CD4-positive, alpha-beta T cell treated with Interleukin-4 for 4 hours (primary cell): ENCODE data around the gene ABHD12.

Source experiments
- DNase-seq: peaks from one replicate; pipeline ENCODE4 v3.0.0-alpha.2; 2020

Gene ABHD12

DNA sequence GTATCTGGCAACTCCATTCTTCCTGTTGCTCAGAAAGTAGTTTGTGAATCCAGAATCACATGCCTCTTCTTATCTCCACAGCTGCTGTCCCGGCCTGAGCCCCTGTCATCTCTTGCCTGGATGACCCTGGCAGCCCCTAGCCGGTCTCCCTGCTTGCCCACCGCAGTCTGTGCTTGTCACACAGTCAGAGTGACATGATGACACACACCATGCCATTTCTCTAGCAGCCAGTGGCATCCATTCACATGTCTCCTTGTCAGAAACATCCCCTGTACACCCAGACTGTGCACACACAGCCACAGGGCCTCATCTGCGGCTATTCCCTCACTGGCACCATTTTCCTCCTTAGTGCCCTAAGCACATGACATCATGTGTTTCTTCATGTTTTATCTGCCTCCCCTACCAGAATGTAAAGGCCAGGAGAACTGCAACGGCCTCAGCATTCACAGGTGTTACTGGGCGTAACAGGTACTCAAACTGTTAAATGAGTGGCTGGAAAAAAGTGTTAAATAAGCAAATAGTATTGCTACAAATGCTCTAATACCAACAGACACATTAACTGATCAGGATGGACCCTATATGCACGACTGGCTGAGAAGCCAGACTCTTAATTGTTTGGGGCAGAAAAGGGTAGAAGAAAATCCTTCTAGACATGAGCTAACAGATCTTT, 9.6 kb downstream of the ABHD12 start:
- DNase-seq: no peak

DNA sequence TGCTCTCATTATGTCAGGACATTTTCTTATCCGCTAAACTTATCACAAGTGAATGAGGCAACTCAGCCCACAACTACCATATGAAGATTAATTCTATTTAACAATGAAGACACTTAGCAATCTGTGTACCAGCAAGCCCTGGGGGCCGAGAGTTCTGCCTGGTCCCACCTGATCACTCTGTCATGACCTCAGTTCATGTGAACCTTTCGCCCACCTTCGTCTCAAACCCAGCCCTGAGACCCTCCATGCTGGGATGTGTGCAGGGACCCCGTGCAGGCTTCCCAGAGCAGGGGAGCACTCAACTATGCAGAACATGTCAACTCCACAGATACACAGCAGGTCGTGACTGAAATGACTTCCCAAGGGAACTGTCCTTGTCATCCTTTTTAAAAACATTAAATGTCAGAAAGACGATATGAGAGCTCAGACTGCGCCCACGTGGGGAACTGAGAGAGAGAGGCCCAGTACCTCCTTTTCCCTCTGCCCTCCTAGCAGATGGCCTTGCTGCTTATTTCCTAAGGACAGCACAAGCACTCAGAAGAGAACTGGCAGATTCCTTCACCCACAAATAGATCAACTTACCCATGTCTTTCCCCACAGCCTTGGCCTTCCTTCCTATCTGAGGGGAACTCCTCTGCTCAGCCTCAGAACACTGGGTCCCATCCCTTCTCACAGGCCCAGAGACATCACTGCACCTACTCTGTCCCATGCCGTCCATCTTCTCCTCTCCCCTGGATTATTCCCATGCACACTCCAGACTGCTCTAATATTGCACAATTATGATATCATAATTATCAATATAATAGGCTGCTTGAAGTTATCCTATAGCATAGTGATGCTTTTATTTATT, 11.5 kb downstream of the ABHD12 start:
- no peak for DNase-seq

DNA sequence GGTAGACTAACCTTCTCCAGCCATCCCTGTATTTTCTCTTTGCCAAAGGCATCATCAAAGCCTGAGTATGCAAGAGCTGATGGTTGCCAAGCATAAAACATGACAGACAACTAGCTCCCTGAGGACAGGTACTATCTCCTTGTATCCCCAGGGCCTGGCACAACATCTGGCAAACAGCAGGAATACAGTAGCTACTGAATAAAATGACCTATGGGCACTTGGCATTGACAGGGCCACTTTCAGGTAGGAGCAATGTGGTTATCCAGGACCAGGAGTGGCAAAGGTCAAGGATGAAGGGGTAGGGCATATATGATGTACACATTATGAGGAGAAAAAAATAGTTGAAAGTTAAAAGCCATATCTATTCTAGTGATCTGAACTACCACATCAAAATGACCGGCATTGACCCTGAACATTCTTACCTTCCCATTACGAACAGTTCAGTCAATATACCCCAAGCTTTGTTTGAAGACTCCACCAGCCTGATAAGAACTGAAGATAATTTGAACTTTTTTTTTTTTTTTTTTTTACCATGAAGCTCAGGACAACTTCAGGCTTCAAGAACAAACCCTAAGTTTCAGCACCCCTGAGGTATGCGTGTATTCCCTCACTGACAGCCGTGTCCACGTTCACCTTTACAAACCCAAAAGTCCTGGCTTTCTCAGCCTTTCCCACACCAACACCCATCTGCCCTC, 12.3 kb downstream of the ABHD12 start:
- DNase-seq: no peak

DNA sequence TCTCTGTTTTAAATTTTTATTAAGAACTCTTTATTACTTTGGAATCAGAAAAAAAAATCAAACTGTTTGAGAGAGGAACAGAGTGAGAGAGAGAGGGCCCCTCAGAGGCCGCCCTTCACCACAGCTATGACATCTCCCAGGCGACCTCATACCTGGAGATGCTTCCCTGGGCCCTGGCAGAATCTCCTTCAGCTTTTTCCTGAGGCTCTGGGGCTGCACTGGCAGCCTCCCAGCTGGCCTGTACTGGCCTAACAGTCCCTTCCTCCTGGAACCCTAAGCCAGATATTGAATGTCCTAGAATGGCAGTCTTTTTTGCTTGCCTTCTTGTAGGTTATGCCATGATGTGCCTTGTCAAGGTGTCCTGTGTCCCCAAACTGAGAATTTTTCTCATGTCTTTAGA, 13.7 kb downstream of the ABHD12 start:
- no peak for DNase-seq

DNA sequence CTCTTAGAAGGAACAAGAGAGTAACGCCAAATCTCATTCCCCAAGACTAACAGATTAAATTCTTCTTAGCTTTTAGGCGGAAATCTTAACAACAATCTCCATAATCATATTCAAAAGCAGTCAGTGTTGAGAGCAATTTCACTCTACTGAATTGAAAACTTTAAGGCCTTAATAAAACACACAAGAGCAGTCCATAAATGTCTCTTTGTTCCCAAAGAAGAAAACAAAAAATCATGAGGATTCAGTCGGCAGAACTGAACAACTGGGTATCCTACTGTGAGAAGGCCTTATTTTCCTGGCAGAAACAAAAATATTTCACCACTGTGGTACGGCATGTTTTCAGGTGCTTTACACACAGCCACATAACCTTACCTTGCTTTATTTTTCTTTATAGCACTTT, 14.4 kb downstream of the ABHD12 start:
- no peak for DNase-seq

DNA sequence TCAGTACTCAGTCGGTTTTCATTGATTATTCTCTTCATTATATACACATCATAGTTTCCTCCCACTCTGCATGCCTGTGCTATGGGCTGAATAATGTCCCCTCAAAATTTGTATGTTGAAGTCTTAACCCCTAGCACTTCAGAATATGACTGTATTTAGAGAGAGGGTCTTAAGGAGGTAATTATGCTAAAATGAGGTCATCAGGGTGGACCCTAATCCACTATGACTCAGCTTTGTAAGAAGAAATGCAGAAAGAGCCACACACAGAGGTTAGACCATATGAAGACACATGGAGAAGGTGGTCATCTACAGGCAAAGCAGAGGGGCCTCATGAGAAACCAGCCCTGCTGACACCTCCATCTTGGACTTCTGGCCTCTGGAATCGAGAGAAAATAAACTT, 15.8 kb downstream of the ABHD12 start:
- DNase-seq: no peak

DNA sequence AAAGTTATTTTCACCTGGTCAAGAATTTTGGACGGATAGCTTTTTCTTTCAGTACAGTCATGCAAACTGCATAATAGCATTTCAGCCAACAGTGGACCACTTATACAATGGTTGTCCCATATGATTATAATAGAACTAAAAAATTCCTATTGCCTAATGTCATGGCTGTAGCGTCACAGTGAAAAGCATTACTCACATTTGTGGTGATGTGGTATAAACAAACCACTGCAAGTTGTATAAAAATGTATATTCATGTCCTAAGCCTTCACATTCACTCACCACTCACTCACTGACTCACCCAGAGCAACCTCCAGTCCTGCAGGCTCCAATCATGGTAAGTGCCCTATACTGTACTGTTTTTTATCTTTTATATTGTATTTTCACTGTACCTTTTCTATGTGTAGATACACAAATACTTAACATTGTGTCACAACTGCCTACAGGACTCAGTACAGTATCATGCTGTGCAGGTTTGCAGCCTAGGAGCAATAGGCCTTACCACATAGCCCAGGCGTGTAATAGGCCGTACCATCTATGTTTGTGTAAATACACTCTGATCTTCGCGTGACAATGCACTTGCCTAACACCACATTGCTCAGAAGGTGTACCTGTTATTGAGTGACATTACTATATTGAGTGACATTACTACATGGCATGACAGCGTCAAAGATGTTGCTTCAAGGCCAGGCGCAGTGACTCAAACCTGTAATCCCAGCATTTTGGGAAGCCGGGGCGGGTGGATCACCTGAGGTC, 17.9 kb downstream of the ABHD12 start:
- no peak for DNase-seq

DNA sequence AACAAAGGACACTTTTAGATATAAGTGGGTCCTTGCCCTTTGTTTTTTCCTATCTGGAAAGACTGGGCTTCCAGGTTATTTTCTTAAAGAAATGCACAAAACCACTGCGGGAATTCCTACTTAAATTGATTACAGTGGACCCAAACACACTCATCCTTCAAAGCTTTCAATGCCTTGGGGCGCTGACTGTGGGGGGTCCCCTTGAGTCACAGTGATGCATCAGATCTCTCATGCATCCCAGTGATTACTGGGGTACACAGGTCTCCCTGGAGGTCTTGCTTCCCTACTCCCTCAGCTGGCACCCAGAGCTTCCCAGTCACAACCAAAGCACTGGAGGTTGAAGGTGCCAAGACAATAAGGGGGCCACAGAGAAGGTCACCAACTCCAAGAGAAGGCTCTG, 20.7 kb downstream of the ABHD12 start:
- DNase-seq: no peak

DNA sequence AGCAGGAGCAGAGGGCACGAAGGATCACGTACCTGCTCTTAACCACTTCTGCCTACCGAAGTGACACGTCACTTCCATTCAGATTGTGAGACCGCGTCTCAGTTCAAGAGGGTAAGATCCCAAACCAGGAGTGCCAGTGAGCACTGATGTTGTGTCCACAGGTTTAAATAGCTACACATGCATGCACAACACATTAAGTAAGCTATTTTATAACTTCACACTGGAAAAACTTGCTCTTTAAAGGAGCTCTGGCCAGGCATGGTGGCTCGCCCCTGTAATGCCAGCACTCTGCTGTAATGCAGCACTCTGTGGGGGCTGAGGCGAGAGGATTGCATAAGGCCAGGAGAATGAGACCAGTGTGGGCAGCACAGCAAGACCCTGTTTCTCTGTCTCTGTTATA, 21.1 kb downstream of the ABHD12 start:
- DNase-seq: no peak

DNA sequence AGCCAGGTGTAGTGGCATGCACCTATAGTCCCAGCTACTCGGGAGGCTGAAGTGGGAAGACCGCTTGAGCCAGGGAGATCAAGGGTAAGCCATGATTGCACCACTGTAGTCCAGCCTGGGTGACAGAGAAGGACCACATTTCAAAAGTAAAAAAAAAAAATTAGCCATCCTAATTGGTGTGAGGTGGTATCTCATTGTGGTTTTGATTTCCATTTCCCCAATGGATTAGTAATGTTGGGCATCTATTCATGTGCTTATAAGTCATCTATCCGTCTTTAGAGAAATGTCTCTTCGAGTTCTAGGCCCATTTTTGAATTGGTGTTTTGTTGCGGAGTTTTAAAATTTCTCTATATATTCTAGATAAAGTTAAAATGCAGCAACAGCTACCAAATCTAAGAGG, 21.7 kb downstream of the ABHD12 start:
- no peak for DNase-seq

DNA sequence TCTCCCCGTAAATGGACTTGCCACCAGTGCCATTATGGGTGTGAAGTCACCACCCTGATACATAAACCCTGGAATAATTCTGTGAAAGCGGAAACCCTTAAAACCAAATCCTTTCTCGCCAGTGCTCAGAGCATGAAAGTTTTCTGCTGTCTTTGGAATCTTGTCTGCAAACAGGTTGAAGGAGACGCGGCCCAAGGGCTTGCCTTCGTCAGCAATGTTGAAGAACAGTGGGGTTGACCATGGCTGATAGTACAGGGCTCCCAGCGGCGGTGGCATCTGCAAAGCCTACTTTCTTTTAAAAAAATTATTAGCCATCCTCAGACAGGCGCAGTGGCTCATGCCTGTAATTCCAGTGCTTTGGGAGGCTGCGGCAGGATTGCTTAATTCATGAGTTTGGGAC, 22.1 kb downstream of the ABHD12 start:
- no peak for DNase-seq

DNA sequence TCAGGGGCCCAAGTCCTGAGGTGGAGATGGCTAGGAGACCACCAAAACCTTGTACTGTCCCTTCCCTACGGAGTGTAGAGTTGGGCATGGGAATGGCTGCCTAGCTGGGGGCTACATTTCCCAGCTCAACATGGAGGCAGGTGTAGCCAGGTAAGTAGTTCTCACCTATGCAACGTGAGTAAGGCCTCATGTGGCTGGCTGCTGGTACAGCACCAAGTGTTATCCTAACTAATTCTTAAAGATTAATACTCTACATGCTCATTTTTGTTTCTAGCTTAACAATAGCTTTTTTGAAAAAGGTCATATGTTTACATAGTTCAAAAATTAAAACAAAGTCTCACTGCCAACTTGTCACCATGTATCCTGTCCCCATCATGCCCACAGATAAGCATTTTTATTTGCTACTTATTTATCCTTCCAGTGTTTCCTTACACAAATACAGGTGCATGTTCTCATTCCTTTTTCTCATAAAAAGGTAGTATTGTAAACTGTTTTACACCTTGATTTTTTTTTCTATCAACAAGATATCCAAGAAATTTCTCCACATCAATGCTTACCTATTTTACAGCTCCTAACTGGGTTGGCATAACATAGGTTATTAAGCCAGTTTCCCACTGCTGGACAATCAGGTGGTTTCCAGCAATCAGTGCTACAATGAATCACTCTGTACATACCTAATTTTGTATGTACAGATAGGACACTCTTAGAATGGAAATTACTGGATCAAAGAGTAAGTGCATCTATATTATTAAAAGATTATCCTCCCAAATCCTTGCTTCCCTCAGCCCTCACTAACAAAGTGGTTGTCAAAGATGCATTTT, 25.5 kb downstream of the ABHD12 start:
- DNase-seq: no peak

DNA sequence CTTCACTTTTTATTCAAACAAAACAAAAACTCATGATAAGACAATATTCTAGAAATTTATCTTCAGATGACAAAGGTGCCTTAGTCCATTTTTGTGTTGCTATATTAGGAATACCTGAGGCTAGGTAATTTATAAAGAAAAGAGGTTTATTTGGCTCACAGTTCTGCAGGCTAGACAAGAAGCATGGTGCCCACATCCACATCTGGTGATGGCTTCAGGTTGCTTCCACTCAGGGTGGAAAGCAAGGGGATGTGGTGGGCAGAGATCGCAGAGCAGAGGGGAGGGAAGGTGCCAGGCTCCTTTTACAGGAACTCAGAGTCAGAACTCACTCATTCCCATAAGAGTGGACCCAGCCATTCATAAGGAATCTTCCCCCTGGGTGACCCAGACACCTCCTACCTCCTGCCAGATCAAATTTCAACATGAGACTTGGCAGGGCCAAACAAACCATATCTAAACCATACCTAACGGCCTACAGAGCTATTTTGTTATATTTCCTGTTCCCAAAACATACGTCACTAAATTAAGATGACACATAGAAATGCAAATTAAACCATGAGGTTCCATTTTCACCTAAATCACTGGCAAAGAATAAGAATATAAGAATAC, 26.4 kb downstream of the ABHD12 start:
- DNase-seq: no peak

DNA sequence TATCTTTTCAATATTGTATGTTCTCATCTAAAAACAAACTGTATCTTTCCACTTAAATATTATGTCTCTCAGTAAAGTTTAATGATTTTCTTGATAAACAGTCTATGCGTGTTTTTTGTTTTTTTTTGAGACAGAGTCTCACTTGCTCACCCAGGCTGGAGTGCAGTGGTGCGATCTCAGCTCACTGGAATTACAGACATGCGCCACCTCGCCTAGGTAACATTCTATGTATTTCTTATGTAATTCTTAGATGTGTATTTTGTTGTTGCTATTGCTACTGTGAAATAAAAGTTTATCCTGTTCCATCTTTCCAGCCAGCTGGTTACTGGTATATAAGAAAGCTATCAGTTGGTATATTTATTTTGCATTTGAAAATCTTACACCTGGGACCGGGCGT, 29.4 kb downstream of the ABHD12 start:
- DNase-seq: no peak

DNA sequence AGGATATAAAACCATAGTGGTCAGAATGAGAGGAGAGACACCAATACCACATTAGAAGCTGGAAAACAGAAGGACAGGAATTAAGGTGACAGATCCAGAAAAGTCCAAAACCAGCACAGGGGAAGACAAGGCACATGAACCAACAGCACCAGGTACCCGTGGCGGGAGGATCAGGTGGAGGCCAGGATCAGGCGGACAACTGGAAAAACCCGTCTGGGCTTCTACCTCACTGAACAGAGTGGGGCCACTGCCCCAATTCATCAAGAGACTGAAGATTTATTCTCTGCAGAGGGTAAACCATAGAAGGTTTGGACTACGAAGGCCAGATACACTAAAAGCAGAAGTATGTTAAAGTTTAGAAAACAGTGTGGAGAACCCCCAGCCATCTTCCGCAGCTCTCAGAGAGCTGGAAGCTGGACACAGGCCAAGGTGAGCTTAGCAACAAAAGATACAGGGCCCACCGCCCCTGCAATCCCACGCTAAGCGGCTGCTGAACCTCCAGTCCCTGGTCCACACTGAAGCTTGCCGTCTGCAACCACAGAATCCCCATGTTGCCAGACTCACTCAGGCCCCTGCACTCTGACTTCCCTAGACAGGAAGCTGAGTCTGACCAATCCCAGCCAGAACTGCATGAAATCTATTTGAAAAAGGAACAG, 29.9 kb downstream of the ABHD12 start:
- no peak for DNase-seq

DNA sequence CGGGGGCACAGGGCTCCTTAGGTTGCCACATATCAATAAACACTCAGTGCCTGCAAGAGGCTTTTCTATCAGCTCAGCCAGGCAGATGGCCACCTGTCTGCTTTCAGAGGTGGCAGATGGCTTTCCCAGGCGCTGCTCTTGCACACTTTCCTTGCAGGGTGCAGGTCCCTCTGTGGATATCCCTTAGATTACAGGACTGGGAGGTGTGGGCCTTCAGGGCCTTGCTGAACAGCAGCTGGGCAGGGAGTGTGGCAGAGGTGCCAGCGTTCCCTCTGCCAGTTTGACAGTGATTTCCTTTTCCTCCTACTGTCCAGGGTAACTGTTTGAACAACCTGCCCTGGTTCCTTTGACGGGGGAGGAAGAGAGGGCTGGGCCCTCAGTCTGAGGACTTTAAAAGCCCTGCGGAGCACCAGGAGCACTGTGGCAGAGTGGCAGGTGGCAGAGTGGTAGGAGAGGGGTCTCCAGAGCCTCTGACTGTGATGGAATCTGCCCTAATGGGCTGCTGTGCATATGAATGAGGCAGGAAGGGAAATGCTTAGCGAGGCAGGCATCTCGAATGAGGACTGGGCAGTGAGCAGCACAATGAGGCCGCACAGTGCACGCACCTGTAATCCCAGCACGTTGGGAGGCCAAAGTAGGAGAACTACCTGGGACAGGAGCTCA, 34.2 kb downstream of the ABHD12 start:
- DNase-seq: no peak

DNA sequence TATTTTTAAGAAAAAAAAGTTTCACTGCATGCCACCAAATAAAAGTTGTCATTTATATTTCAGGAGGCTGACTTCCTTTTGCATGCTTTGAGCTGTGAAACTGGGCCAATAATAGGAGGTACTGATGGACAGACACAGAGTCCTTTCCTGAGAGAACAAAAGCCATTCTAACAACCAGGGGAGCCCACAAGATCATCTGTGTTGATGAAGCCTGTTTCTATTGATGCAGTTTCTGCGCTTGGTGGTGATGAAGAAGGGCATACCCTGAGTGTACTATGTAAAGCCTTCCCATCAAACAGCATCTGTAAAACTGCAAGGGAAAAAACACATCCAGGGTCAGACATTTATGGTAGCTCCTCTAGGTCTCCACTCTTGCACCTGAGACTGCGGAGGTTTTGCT, 34.8 kb downstream of the ABHD12 start:
- no peak for DNase-seq

DNA sequence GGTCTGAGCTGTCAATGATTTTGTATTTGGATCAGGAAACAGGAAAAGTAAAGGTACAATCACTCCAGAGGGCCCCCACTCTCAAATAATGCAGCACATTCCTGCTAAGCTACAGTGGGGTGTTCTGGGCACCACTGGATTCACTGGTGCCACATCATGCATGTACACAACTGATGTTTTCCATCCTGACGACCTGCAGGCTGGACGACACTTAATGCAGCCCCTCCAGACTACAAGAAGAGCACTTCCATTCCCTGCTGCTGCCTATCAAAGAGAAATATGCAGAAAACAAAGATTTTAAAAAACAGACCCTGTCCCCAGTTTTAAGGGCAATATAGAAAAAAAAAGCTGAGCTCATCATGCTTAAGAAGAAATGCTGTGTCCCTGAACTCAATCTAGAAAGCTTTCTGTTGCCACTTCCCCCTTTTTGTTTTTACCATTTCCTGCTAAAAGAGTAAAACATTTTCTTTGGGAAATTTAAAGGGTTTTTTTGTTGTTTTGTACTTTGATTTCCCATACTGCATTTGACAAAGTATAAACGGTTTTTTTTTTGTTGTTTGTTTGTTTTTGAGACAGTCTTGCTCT, 35.5 kb downstream of the ABHD12 start:
- no peak for DNase-seq

DNA sequence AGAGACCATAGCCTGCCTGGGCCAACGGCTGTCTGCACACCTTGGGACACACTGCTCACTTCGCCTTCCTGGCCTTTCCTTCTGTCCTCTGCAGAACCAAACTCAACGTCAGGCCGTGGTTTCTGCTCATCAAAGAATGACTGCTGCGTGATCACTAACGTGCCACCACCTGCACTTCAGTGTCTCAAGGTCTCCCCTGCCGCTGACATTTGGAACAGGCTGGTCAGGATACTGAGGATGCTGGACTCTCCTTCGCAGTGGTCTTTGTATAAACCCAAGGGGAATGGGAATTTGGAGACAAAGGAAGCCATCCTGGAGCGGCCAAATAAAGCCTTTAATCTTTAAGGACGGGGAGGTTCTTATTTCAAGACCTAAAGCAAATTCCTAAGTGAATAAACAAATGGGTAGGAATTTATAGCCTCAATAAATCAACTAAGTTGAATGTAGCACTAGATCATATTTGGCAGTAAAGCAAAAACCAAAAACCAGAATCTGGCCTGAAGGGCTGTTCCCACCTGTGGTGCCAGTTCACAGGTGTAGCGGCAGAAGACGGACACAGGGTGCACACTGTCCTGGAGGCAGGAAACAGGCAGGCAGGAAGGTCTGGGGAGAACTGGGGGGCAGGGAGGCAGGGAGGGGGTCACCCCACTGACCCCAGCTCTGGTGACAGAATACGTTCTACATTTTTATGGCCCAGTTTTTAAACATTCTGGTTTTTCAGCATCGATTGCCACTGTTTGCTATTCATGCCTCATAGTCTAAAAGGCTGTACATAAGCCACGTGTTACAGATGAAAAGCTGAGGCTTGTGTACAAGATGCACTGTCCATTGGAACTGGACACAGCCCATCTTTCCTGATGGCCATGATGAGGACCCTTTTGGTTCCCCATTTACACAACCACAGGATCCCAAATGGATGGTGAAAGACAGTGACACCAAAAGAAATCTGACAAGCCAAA, 36.6 kb downstream of the ABHD12 start:
- DNase-seq: no peak
